ENCODE measurements around the gene MTHFR. TPM values are rescaled to one million over a fixed set of nuclear protein-coding genes. Genes with fewer than 3 reads are reported as not detected.

The MTHFR gene
- total RNA-seq, 1 donor from 2014 or later: 27.2 TPM

DNA sequence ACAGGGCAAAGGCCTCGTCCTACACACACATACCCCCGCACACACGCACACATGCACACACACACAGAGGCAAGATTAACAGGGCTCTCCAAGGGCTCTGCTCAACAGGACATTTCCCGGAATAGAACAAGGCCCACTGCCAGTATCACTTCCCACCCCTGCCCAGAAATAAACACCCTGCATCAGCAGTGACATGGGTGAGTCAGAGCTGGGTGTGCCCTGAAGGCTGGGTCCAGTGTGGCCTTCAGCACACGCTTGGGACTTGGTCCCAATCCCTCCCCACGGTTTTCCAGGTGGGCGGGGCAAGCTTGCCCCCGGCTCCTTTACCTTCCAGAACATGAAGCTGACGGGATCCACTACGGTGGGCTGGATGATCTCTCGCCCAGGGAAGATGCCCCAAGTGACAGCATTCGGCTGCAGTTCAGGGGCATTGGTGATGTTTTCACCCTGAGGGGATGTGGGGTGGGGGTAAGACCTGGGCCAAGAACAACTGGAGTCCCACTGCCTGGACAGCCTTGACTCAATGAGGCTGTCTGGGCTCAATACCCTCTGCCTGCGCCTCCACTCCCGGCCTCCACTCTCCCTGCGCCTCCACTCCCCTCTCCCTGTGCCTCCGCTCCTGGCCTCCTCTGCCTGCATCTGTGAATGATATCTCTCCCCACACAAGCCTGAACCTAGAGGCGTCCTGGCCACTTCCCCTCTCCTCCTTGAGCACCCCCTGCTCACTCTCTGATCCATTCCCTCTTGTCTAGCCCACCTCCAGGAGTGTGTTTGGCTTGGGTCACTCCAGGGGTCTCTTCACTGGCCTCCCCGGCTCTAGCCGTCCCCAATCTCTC, 14.7 kb downstream of the MTHFR start:
- no peak for DNase-seq (ENCODE audit: low spot score)
- peaks cover 2% of the 10 kb centered on the region for H3K4me1 Mint-ChIP-seq (ENCODE audit: unreplicated experiment)
- H3K27ac Mint-ChIP-seq (ENCODE audit: unreplicated experiment): no peak overlapping the region
- TF ChIP-seq, protein P1, sequence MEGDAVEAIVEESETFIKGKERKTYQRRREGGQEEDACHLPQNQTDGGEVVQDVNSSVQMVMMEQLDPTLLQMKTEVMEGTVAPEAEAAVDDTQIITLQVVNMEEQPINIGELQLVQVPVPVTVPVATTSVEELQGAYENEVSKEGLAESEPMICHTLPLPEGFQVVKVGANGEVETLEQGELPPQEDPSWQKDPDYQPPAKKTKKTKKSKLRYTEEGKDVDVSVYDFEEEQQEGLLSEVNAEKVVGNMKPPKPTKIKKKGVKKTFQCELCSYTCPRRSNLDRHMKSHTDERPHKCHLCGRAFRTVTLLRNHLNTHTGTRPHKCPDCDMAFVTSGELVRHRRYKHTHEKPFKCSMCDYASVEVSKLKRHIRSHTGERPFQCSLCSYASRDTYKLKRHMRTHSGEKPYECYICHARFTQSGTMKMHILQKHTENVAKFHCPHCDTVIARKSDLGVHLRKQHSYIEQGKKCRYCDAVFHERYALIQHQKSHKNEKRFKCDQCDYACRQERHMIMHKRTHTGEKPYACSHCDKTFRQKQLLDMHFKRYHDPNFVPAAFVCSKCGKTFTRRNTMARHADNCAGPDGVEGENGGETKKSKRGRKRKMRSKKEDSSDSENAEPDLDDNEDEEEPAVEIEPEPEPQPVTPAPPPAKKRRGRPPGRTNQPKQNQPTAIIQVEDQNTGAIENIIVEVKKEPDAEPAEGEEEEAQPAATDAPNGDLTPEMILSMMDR (IDR thresholded peaks at IDR 0.05; ENCODE audit: unreplicated experiment): no peak
- H3K27me3 Mint-ChIP-seq (ENCODE audit: unreplicated experiment): peaks cover 14% of the 10 kb centered on the region
- peaks cover 26% of the 10 kb centered on the region for H3K36me3 Mint-ChIP-seq (ENCODE audit: low read depth, unreplicated experiment)
- no peaks in the 10 kb centered on the region for H3K9me3 Mint-ChIP-seq (ENCODE audit: unreplicated experiment)
- H3K4me3 Mint-ChIP-seq (ENCODE audit: unreplicated experiment): peak overlapping the region; percentile 71

- TF ChIP-seq, protein P1 (IDR thresholded peaks at IDR 0.05; ENCODE audit: unreplicated experiment): no peak
- H3K27ac Mint-ChIP-seq (ENCODE audit: unreplicated experiment): no peak overlapping the region
- H3K36me3 Mint-ChIP-seq (ENCODE audit: low read depth, unreplicated experiment): peaks cover 19% of the 10 kb centered on the region
- H3K27me3 Mint-ChIP-seq (ENCODE audit: unreplicated experiment): peaks cover 14% of the 10 kb centered on the region
- no peak for DNase-seq (ENCODE audit: low spot score)
- peak overlapping the region; percentile 16 for H3K4me3 Mint-ChIP-seq (ENCODE audit: unreplicated experiment)
- no peaks in the 10 kb centered on the region for H3K9me3 Mint-ChIP-seq (ENCODE audit: unreplicated experiment)
- H3K4me1 Mint-ChIP-seq (ENCODE audit: unreplicated experiment): peaks cover 2% of the 10 kb centered on the region
Measured at GRCh38 chr1:11790101-11790879, 15.5 kb downstream of the MTHFR start.

DNA sequence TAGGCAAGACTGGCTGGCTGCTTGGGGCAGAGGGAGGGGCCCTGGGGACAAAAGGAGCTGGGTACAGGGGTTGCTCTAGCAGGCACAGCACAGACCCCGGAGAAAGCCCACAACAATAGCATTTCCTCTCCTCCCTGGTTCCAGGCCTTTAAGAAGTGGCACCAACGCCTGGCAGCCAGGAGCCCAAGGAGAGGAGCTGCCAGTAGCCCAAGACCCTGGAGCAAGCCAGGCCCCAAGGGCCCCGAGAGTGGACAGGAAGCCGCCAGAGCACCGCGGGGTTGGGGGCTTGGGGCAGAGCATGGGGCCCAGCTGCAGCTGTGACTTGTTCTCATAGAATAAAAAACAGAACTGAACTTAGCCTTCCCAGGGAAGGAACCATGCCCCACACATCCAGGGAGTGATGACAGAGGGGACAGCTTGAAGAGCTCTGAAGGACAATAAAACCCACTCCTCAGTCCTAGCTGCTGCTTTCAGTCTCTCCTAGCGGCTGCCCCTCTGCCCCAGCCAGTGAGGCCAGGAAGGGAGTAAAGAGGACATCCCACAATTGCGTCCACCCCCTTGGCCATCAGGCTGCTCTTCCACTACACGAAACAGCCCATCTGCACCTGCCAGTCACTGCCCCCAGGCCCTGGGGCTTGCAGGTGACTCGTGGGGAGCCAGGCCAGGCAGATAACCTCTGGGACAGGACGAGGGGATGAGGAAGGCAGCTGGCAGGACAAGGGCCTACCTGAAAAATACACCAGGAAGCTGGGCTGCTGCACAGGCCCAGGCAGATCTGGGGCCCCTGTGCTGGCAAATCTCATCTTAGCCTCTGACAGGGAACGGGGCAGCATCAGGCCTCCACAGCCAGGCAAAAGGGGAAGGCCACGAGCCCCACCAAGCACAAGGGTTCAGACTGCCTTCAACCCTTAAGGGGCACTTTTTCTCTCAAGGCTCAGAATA, 16.4 kb downstream of the MTHFR start:
- TF ChIP-seq, protein P1 (IDR thresholded peaks at IDR 0.05; ENCODE audit: unreplicated experiment): no peak
- DNase-seq (ENCODE audit: low spot score): no peak
- no peak overlapping the region for H3K4me3 Mint-ChIP-seq (ENCODE audit: unreplicated experiment)
- no peaks in the 10 kb centered on the region for H3K9me3 Mint-ChIP-seq (ENCODE audit: unreplicated experiment)
- H3K4me1 Mint-ChIP-seq (ENCODE audit: unreplicated experiment): peaks cover 2% of the 10 kb centered on the region
- H3K27ac Mint-ChIP-seq (ENCODE audit: unreplicated experiment): no peak overlapping the region
- H3K36me3 Mint-ChIP-seq (ENCODE audit: low read depth, unreplicated experiment): peaks cover 17% of the 10 kb centered on the region
- peaks cover 14% of the 10 kb centered on the region for H3K27me3 Mint-ChIP-seq (ENCODE audit: unreplicated experiment)

DNA sequence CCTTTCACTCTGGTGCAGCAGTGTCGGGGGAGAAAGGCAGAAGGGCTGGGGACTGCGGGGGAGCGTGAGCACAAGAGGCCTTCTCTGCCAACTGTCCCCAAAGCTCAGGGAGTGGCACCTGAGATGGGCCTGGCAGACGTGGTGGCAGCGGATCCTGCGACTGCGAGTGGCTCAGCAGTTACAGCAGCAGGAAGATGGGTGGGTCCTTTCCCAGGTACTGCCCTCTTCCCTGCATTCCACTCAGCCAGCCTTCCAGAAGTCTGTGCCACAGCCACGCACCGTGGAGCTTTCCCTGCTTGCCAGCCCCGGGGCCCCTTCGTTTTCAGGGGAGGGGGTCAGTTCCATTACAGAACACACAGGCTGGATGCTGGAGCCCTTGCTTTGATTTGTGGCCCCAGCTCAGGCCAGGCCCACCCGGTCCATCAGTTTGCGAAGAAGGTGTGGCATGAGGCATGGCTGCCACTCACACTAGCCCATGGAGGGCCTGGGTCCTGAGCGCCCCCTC, 17.2 kb downstream of the MTHFR start:
- DNase-seq (ENCODE audit: low spot score): no peak
- Mint-ChIP-seq H3K4me3 (ENCODE audit: unreplicated experiment) (no peak overlapping the region), H3K4me1 (ENCODE audit: unreplicated experiment) (peaks cover 2% of the 10 kb centered on the region), H3K27me3 (ENCODE audit: unreplicated experiment) (peaks cover 14% of the 10 kb centered on the region), H3K27ac (ENCODE audit: unreplicated experiment) (no peak overlapping the region), H3K36me3 (ENCODE audit: low read depth, unreplicated experiment) (peaks cover 17% of the 10 kb centered on the region), H3K9me3 (ENCODE audit: unreplicated experiment) (no peaks in the 10 kb centered on the region)
- TF ChIP-seq, protein P1 (IDR thresholded peaks at IDR 0.05; ENCODE audit: unreplicated experiment): no peak
